Measurements from ENCODE around the gene PSG3.
"Not testable (repeated sequence)": the region's sequence is repeated elsewhere in the genome, so short reads cannot be mapped to it uniquely, and the experiment has no call there.

Gene PSG3

GRCh38 chr19:42740381-42740780, at the start of gene PSG3:
Gene PSG3, minus strand, starts transcription at chr19:42740481. Its CDS starts 97 bp downstream, at chr19:42740384.
- not testable (repeated sequence) for DNase-seq (ENCODE audit: low read depth); H3K4me3 ChIP-seq (ENCODE audit: low read depth, low read length)

DNA sequence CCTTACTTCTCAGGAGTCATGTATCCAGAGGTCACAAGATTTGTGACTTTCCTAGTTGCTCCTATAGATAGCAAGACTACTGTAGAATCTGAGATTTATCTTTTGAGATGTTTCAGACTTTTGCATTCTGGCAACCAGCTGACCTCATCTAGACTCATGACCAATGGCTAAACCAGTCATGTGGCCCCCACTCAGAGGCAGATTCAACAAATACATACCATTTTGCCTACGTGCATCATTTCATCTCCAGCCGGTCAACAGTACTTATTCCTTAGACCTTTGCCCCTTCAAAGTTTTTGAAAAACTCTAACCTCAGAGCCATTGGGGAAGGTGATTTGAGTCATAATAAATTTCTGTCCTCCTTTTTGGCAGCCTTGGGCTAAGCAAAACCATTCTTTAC, 48.5 kb upstream of the PSG3 start:
- not testable (repeated sequence) for H3K4me3 ChIP-seq (ENCODE audit: low read depth, low read length); DNase-seq (ENCODE audit: low read depth)

DNA sequence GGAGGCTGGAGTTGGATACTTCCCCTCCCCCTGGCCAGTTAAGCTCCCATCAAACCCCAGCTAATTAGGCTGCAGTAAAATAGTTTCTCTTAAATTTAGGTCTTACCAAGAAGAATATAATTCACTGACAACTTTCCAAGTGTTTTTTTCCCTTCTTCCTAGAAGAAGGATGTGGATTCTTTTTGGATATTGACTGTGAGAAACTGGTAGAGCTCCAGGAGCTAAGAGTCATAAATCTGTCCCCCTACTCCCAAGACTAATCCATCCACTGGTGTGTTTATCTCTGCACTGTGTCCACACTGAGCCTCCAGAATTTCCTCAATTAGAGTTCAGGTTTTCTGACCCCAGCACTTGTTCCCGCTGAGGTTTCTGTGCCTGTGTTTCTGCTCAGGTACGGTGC, 47.5 kb upstream of the PSG3 start:
- DNase-seq (ENCODE audit: low read depth) = not testable (repeated sequence)

DNA sequence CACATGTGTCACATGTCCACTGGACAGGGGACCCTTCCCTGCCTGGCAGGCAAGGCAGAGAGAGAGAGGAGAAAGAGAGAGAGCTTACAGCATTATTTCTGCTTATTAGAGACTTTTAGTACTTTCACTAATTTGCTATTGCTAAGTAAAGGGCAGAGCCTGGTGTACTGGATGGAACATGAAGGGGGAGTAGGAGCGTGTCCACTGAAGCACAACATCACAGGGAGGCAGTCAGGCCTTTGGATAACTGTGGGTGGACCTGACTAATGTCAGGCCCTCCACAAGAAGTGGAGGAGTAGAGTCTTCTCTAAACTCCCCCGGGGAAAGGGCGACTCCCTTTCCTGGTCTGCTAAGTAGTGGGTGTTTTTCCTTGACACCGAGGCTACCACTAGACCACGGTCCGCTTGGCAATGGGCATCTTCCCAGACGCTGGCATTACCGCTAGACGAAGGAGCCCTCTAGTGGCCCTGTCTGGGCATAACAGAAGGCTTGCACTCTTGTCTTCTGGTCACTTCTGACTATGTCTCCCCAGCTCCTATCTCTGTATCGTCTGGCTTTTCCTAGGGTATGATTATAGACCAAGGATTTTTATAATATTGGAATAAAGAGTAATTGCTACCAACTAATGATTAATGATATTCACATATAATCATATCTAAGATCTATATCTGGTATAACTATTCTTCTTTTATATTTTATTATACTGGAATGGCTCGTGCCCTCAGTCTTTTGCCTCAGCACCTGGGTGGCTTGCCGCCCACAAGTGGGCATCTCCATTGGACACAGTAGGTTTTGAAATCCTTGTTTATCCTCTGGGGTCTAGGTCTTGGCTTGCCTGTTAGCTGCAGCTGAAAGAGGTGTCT, 36.7 kb upstream of the PSG3 start:
- TF ChIP-seq, protein P1, sequence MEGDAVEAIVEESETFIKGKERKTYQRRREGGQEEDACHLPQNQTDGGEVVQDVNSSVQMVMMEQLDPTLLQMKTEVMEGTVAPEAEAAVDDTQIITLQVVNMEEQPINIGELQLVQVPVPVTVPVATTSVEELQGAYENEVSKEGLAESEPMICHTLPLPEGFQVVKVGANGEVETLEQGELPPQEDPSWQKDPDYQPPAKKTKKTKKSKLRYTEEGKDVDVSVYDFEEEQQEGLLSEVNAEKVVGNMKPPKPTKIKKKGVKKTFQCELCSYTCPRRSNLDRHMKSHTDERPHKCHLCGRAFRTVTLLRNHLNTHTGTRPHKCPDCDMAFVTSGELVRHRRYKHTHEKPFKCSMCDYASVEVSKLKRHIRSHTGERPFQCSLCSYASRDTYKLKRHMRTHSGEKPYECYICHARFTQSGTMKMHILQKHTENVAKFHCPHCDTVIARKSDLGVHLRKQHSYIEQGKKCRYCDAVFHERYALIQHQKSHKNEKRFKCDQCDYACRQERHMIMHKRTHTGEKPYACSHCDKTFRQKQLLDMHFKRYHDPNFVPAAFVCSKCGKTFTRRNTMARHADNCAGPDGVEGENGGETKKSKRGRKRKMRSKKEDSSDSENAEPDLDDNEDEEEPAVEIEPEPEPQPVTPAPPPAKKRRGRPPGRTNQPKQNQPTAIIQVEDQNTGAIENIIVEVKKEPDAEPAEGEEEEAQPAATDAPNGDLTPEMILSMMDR (IDR thresholded peaks at IDR 0.05; ENCODE audit: control insufficient read depth, extremely low read depth, insufficient read depth) = peak; percentile 50
- not testable (repeated sequence) for DNase-seq (ENCODE audit: low read depth); H3K4me3 ChIP-seq (ENCODE audit: low read depth, low read length)

More for the DNA sequence above, 47.5 kb upstream of the PSG3 start:
- not testable (repeated sequence) for H3K4me3 ChIP-seq (ENCODE audit: low read depth, low read length)

DNA sequence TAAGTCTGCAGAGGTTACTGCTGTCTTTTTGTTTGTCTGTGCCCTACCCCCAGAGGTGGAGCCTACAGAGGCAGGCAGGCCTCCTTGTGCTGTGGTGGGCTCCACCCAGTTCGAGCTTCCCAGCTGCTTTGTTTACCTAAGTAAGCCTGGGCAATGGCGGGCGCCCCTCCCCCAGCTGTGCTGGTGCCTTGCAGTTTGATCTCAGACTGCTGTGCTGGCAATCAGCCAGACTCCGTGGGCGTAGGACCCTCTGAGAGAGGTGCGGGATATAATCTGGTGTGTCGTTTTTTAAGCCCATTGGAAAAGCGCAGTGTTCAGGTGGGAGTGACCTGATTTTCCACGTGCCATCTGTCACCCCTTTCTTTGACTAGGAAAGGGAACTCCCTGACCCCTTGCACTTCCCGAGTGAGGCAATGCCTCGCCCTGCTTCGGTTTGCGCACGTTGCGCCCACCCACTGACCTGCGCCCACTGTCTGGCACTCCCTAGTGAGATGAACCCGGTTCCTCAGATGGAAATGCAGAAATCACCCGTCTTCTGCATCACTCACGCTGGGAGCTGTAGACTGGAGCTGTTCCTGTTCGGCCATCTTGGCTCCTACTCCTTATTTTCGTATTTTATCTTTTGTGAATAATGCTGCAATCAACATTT, 34.4 kb upstream of the PSG3 start:
- not testable (repeated sequence) for DNase-seq (ENCODE audit: low read depth); H3K4me3 ChIP-seq (ENCODE audit: low read depth, low read length)

DNA sequence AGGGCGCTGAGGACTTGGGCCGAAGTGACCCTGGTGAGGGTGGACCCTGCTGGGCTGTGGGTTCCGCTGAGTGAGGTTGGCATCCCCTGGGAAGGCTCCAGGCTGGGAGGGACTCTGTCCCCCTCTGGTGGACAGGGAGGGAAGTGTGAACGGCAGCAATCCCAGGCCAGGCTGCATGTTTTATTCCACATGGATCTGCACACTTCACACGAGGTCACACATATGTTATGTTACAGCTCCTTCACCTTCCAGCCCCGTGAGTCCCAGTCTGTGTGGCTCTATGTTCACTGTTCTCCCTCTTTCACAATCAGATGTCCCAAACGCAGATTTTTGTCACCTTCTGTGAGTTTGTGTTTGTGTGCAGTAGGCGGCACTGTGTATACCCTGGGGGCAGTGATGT, 27.0 kb upstream of the PSG3 start:
- DNase-seq (ENCODE audit: low read depth); H3K4me3 ChIP-seq (ENCODE audit: low read depth, low read length): not testable (repeated sequence)

- not testable (repeated sequence) for DNase-seq (ENCODE audit: low read depth); H3K4me3 ChIP-seq (ENCODE audit: low read depth, low read length)
Observed at GRCh38 chr19:42766871-42767270, 26.6 kb upstream of the PSG3 start.

DNA sequence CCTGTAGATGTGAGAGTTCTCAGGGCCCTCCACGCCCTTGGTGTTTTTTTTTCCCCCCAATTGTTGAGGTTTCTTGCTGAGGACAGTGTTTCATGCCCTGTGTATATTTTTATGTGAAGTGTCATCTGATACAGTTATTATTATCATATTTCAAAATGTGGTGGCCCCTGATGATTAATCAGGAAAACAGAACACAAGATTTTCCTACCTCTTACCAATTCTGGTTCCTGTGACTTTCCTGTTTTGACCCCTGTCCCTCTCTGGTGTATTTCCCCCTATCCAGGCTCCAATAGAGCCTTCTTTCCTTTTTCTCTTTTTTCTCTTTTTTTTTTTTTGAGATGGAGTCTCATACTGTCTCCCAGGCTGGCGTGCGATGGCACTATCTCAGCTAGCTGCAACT, 24.6 kb upstream of the PSG3 start:
- H3K4me3 ChIP-seq (ENCODE audit: low read depth, low read length) = no peak overlapping the region
- TF ChIP-seq, protein P1 (IDR thresholded peaks at IDR 0.05; ENCODE audit: control insufficient read depth, extremely low read depth, insufficient read depth) = no peak
- no peak for DNase-seq (ENCODE audit: low read depth)

- TF ChIP-seq, protein P1 (IDR thresholded peaks at IDR 0.05; ENCODE audit: control insufficient read depth, extremely low read depth, insufficient read depth) = no peak
- H3K4me3 ChIP-seq (ENCODE audit: low read depth, low read length) = no peak overlapping the region
- no peak for DNase-seq (ENCODE audit: low read depth)
Observed at GRCh38 chr19:42762789-42763188, 22.5 kb upstream of the PSG3 start.

DNA sequence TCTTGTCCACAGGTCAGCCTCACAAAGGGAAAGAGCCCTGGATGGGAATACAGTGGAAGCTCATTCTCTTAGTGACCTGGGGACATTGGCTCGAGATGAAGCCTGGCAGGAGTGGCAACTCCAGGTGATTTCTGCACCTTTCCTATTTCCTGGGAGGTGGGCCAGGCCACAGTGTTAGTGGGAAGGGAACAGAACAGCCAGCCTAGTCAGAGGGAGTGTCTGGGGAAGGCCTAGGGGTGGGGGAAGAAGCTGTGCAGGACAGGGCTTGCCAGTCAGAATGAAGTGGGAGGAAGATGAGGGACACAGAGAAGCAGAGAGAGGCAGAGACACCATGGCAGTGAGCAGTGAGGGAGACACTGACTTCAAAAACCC, 21.6 kb upstream of the PSG3 start:
- DNase-seq (ENCODE audit: low read depth); H3K4me3 ChIP-seq (ENCODE audit: low read depth, low read length): not testable (repeated sequence)

DNA sequence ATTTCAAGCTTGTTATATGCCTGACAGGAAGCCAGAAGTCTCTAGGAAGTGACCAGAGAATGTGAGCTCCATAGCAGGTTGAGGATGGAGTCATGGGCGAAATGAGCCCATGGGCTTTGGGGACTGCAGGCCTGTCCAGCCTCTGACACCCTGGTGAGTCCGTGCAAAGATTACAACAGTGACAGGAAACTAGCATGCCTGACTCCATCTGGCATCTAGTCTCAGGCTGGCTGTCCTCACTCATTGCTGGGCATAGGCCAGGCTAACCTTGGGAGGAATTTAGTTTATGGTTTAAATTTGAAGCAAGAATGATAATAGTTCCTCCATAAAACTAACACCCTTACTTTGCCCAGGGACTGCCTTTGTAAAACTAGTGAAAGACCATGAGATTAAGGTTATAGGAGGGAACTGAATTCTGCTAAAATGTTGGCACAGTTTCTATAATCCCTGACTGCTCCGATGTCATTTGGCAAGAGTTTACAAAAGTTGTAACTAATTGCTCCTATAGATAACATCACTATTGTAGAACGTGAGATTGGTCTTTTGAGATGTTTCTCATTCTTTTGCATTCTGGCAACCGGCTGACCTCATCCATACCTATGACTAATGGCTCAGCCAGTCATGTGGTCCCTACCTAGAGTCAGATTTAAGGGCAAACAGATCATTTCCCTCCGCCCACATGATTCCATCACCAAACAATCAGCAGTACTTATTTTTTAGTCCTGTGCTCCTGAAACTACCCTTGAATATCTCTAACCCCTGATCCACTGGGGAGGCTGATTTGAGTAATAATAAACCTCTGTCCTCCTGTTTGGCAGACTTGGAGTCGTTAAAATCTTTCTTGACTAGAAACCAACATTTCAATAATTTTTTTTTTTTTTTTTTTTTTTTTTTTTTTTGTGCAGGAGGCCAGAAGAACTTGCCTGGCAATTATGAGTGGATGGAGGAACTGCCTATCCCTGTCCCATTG, 21.0 kb upstream of the PSG3 start:
- DNase-seq (ENCODE audit: low read depth); H3K4me3 ChIP-seq (ENCODE audit: low read depth, low read length): not testable (repeated sequence)
